Measurements from ENCODE around the gene SPEF1.

GRCh38 chr20:3781153-3781910, at the start of gene SPEF1:
- TF ChIP-seq CTCF (IDR thresholded peaks at IDR 0.05): peak in 5 of 6 experiments; percentile 18 to 40 (median 29)
- no peak for TF ChIP-seq POLR2A (IDR thresholded peaks at IDR 0.05)

Data from esophagus squamous epithelium (tissue), 4 donors.